GM12892 (cell line): Measurements from ENCODE around the gene FTL.

ENCODE experiments used
- POLR2A ChIP-seq: IDR thresholded peaks from 2 replicates; pipeline ENCODE4 v1.6.1; 2011; ENCODE audit warnings: low read depth, low read length, control low read depth
- POLR2AphosphoS5 ChIP-seq: IDR thresholded peaks from 2 replicates; pipeline ENCODE4 v1.6.1; 2011; ENCODE audit warnings: low read depth, low read length, control low read depth
- TAF1 ChIP-seq: IDR thresholded peaks from 2 replicates; pipeline ENCODE4 v1.6.1; 2011; ENCODE audit warnings: low read depth, mild to moderate bottlenecking, control low read depth, low read length, borderline replicate concordance

GRCh38 chr19:48961673-48962028, 3.5 kb upstream of the FTL start:
- TF ChIP-seq POLR2A (no peak), TAF1 (no peak), POLR2AphosphoS5 (no peak)
